ENCODE results near the gene PARD3B.

Gene PARD3B

DNA sequence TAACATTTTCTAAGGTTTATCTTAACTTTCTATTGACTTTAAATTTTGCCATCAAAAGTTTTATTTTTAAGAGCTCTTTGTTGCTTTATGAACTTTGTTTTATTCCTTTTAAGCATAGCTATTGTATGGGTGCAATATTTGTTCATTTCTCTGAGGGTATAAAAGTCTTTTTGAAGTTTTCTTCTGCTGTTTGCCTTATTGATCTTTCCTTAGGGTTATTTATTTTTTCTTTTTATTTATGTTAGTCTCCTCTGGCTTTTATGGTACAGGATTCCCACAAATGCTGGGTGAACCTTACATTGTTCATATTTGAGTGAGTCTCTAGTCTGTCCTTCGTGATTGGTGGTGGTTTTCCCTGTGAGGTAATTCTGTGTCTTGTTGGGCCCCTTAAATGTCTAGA is 68.4 kb downstream of the PARD3B start:
- DNase-seq (ENCODE audit: low spot score): no peak
- TF ChIP-seq, protein P1, sequence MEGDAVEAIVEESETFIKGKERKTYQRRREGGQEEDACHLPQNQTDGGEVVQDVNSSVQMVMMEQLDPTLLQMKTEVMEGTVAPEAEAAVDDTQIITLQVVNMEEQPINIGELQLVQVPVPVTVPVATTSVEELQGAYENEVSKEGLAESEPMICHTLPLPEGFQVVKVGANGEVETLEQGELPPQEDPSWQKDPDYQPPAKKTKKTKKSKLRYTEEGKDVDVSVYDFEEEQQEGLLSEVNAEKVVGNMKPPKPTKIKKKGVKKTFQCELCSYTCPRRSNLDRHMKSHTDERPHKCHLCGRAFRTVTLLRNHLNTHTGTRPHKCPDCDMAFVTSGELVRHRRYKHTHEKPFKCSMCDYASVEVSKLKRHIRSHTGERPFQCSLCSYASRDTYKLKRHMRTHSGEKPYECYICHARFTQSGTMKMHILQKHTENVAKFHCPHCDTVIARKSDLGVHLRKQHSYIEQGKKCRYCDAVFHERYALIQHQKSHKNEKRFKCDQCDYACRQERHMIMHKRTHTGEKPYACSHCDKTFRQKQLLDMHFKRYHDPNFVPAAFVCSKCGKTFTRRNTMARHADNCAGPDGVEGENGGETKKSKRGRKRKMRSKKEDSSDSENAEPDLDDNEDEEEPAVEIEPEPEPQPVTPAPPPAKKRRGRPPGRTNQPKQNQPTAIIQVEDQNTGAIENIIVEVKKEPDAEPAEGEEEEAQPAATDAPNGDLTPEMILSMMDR (IDR thresholded peaks at IDR 0.05; ENCODE audit: extremely low read depth, missing control alignments): no peak

DNA sequence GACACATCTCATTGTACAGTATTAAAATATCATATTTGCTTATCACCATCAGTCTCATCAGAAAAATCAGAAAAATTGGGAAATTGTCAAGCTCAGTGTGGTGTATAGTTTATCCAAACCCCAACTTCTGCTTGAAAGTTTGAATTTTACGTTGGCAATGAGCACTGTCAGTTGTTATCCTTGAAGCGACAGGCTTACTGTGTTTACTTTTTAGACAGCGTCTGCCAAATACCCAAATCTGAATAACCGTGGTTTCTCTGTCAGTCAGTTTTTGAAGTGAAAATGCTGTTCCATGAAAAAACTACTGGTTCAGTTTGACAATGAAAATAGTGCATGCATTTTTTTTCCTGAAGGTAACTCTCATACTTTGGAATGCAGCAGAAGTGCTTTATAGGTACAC is 70.2 kb downstream of the PARD3B start:
- DNase-seq (ENCODE audit: low spot score): no peak
- TF ChIP-seq, protein P1 (IDR thresholded peaks at IDR 0.05; ENCODE audit: extremely low read depth, missing control alignments): no peak

DNA sequence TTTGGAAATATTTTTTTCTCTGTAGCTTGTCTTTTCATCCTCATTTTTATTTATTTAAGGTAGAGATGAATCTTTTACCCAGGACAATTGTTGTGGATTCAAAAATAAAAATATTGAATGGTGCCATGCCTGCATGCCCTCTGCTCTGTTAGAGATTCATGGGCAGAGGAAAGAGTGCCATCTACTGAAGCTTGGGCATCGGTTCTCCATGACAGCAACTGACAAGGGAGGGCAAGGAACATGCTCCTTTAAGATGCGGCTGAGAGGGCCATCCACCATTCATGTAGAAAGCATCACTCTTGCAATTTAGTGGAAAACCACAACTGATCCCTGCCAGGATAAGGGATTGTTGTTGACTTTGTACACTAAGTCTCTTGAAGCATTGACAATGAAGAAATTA is 79.9 kb downstream of the PARD3B start:
- TF ChIP-seq, protein P1 (IDR thresholded peaks at IDR 0.05; ENCODE audit: extremely low read depth, missing control alignments): no peak
- DNase-seq (ENCODE audit: low spot score): no peak

DNA sequence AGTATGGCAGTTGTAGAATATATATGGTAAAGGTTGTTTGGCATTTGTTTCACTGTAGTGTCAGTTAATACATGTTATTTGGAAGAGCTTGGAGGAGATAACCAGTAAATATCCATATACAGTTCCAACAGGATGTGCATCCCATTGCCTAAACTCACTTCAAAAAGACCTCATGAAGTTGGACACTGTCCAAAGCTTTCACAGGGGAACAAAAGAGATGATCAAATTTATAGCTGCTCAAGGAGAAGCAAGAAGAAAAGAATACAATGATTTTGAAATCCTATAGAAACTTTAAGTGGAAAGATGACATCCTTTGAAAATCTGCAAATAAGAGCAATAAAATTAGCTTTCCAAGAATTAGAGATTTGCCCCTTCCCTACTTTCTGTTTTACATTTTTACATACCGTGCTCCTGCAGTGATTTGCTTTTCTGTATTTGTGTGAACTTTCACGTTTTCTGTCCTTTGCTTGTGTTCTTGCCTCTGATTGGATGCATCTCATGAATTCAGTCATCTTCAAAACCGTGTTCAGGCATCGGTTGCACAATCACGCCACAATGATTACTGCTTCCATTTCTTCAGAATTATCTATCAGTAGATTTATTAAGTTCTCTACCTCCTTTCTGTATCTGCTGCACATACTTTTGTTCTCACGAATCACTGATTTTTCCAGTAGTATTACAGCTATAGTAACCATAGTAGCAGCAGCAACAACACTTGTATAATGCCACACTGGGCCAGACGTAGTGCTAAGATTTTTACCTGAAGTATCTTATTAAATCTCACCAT is 83.8 kb downstream of the PARD3B start:
- TF ChIP-seq, protein P1 (IDR thresholded peaks at IDR 0.05; ENCODE audit: extremely low read depth, missing control alignments): no peak
- no peak for DNase-seq (ENCODE audit: low spot score)

DNA sequence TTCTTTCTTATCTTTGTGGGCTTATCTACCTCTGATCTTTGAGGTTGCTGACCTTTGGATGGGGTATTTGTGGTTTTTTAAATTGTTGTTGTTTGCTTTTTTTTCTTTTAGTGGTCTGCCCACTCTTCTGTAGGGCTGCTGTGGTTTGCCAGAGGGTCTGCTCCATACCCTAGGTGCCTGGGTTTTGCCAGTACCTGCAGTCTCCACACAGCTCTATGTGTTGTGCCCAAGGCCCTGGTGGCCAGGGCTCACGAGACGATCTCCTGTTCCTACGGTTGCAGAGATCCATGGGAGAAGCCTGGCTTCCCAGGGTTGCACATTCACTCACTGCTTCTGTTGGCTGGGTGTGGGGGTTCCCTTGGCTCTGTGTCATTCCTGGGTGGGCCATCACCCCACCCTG is 87.1 kb downstream of the PARD3B start:
- TF ChIP-seq, protein P1 (IDR thresholded peaks at IDR 0.05; ENCODE audit: extremely low read depth, missing control alignments): no peak
- DNase-seq (ENCODE audit: low spot score): no peak

DNA sequence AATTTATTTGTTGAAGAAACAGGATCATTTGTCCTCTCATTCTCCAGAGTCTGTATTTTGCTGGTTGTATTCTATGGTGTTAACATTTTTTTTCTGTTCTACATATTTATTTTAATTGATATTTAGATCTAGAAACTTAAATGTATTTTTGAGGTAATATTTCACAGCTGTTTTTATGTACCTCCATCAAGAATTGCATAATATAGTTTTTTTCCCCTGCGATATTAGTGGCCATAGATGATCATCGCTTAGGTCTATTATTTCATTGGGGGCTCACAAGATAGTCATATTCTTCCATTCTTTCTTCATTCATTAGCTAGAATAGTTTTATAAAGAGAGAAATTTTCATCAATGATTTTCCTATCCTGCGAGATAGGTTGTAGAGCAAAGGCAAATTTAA is 89.3 kb downstream of the PARD3B start:
- TF ChIP-seq, protein P1 (IDR thresholded peaks at IDR 0.05; ENCODE audit: extremely low read depth, missing control alignments): no peak

DNA sequence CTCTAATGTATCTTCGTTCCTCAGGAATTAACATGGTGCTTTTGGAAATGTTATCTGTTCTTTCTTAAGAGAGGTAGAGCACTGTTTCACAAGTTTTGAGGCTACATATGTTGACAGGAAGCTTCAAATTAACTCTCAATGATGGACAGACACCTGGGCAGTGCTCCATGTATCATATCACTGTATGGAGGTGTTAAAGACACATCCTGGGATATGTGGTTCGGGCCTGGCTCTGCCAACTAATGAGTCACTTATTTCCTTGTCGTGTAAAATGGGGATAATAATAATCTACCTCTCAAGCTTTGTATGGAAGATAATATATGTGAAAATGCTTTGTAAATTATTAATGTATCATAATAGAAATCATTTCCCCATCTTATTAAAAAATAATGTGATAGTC is 90.2 kb downstream of the PARD3B start:
- TF ChIP-seq, protein P1 (IDR thresholded peaks at IDR 0.05; ENCODE audit: extremely low read depth, missing control alignments): no peak
- DNase-seq (ENCODE audit: low spot score): no peak

More for the DNA sequence above, 89.3 kb downstream of the PARD3B start:
- DNase-seq (ENCODE audit: low spot score): no peak
